Lower leg skin (tissue), 3 donors: ENCODE results near the gene FAM107B.

ENCODE experiments used
- POLR2A ChIP-seq, 2 donors: fragments of 450-650 bp; IDR thresholded peaks; one replicate each; pipeline ENCODE4 v1.6.1; 2016 to 2017; ENCODE audit warnings: antibody characterized with exemption in 2 of 2, mild to moderate bottlenecking in 1 of 2, moderate library complexity in 1 of 2
- TF ChIP-seq, protein P1 (sequence below), 3 donors: fragments of 450-650 bp; IDR thresholded peaks; one replicate each; pipeline ENCODE4 v1.5.1; 2016; ENCODE audit warnings: antibody characterized with exemption in 3 of 3, mild to moderate bottlenecking in 3 of 3, moderate library complexity in 2 of 3

- TF ChIP-seq, protein P1, sequence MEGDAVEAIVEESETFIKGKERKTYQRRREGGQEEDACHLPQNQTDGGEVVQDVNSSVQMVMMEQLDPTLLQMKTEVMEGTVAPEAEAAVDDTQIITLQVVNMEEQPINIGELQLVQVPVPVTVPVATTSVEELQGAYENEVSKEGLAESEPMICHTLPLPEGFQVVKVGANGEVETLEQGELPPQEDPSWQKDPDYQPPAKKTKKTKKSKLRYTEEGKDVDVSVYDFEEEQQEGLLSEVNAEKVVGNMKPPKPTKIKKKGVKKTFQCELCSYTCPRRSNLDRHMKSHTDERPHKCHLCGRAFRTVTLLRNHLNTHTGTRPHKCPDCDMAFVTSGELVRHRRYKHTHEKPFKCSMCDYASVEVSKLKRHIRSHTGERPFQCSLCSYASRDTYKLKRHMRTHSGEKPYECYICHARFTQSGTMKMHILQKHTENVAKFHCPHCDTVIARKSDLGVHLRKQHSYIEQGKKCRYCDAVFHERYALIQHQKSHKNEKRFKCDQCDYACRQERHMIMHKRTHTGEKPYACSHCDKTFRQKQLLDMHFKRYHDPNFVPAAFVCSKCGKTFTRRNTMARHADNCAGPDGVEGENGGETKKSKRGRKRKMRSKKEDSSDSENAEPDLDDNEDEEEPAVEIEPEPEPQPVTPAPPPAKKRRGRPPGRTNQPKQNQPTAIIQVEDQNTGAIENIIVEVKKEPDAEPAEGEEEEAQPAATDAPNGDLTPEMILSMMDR (IDR thresholded peaks at IDR 0.05) = no peak
- no peak for TF ChIP-seq POLR2A (IDR thresholded peaks at IDR 0.05)
Observed at GRCh38 chr10:14681305-14681704, 93.4 kb downstream of the FAM107B start.
